GM19025 (cell line): ENCODE results near the gene ROPN1L.
"Not testable (repeated sequence)": the region's sequence is repeated elsewhere in the genome, so short reads cannot be mapped to it uniquely, and the experiment has no call there.

Experiments used
- ATAC-seq: cut with Tn5 transposase; IDR thresholded peaks from one replicate; pipeline ENCODE4 v1.9.1; 2021; ENCODE audit warnings: mild to moderate bottlenecking, low read depth, moderate library complexity; ENCODE audit not compliant: unreplicated experiment

The ROPN1L gene

DNA sequence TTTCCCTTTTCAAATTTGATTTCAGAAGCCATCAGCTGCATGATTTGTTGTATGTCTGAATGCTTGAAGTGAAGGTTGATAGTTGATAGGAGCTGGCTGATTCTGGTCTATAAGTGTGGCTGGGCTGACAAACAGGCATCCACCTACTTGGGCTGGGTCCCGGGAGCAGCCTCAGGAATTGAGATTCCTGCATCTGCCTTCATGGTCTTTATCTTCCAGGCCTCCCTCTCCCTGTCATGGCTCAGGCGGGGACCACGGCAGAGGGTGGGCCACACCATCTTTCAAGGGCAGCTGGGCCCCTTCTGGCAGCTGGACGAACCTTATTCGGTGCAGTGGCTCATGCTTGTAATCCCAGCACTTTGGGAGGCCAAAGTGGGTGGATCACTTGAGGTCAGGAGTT lies 55.9 kb downstream of the ROPN1L start:
- no peak for ATAC-seq

DNA sequence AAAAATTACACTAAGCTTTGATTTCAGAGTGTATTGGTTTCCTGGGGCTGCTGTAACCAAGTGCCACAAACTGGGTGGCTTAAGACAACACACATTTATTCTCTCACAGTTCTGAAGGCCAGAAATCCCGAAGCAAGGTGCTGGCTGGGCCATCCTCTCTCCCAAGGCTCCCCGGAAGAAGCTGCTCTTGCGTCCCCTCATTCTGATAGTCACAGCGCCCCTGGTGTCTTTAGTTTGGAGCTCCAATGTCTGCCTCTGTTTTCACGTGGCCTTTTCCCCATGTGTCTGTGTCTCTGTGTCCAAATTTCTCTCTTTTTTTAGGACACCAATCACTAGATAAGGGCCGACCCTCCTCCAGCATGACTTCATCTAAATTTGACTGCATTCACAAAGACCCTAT lies 56.7 kb downstream of the ROPN1L start:
- ATAC-seq: no peak

DNA sequence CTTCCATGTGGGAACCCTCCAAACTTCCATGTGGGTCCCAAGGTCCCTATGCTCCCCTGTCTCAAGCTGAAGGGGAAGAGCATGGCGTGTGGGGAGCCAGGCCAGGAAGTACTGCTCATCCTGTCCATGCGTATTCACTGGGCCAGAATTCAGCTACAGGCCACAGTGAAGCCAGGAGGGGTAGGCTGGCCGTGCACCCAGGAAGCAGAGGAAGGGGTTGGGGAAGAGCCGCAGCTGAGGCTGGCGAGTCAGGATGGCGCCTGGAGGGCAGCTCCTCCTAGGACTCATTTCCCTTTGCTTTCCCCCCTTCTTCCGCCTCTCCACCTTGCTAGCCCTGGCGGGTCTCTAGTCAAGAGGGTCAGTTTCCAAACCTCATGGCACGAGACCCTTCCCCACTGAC lies 57.4 kb downstream of the ROPN1L start:
- ATAC-seq: no peak

DNA sequence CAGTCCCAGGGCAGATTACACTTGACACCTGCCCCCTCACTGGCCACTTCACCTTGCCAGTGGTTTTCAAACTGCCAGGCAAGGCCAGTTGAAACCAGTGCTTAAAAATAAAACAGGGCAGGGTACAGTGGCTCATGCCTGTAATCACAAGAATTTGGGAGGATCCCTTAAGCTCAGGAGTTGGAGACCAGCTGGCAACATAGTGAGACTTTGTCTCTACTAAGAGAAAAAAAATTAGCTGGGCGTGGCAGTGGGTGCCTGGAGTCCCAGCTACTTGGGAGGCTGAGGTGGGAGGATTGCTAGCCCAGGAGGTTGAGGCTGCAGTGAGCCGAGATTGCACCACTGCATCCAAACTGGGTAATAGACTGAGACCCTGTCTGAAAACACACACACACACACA lies 58.1 kb downstream of the ROPN1L start:
- no peak for ATAC-seq

DNA sequence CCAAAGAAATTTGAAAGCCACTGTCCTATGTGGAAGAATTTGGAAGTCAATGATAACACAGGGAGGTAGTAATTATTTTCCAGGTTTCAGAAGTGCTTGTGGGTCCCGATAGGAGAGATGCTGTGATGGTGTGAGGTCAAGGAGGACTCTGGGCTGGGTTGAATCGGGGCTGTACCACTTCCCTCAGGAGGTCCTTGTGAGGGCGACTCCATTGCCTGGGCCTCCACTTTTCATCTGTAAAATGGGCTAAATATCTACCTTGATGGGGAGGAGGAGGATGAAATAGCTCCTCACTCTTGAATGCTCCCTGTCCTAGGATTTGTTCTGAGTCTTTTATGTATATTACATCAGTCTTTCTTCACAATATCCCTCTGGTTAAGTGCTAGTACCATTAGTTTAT lies 59.0 kb downstream of the ROPN1L start:
- no peak for ATAC-seq

DNA sequence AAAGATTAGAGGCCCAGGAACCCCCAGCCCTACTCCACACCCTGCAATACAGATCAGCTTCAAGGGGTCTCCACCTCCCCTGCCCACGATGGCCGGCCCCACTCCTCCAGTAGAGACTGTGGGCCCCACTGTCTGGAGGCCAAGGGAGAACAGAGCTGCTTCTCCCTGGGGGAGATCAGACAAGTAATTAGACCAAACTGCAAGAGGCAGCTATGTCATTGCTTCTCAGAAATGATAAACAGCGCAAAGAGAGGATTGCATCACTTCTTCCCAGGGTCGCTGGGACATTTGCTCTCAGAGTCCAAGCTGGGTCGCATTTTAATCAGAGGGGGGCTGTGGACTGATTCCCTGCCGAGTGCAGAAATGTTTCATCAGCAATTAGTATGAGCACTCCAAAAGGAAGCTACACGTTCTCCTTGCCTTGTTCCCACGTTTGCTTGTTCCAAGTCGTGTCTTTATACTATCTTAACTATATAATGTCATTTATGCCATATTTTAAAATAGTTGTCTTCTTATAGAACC lies 59.9 kb downstream of the ROPN1L start:
- no peak for ATAC-seq

DNA sequence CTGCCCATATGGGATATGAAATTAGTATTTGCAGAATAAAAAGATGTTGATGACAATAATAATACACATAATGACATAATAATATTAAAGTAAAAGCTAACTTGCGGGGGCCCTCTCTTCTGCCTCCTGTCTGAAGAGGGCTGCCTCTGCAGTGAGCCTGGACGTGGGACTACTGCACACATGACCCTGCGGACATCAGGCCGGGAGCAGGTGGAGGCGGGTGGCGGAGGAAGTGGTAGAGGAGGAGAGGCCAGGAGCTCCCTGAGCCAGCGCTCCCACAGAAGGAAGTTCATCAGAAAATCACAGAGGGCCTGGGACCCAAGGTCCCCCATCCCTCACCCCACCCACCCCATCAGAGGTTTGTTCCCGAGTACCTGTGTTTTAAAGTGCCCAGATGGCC lies 60.5 kb downstream of the ROPN1L start:
- no peak for ATAC-seq

DNA sequence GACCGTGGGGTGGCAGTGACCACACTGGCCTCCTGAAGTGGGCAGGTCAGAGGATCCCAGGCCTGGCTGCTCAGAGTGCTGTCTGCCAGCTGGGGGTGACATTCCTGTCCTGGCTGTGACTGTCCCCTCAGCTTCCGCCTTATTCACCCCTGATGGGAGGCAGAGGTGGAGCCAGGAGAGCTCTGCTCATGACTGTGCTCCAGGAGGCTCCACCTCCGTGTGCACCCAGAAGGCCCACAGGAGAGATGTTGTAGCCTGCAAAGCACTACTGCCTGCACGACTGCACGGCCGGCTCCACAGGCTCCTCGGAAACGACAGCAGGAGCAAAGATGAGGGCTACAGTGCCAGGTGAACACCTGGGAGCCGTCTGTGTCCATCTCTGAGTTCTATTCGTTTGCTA lies 60.9 kb downstream of the ROPN1L start:
- no peak for ATAC-seq

DNA sequence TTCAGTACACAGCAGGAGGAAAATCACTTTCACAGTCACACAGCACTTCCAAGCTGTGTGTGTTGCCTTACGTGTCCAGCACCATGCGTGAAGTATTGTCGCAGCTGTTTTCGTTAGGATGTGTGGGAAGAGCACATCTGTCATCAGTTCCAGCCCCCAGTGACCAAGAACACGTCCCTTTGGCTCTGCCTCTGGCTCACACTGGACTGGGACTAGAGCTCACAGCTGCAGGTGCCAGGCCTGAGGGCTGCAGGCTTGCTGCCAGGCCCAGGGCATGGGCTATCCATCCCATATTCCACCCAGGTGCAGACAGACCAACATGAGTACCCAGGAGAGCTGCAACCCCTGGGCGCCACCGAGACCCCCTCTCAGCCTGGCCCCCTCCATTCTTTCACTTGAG lies 61.6 kb downstream of the ROPN1L start:
- ATAC-seq: no peak

DNA sequence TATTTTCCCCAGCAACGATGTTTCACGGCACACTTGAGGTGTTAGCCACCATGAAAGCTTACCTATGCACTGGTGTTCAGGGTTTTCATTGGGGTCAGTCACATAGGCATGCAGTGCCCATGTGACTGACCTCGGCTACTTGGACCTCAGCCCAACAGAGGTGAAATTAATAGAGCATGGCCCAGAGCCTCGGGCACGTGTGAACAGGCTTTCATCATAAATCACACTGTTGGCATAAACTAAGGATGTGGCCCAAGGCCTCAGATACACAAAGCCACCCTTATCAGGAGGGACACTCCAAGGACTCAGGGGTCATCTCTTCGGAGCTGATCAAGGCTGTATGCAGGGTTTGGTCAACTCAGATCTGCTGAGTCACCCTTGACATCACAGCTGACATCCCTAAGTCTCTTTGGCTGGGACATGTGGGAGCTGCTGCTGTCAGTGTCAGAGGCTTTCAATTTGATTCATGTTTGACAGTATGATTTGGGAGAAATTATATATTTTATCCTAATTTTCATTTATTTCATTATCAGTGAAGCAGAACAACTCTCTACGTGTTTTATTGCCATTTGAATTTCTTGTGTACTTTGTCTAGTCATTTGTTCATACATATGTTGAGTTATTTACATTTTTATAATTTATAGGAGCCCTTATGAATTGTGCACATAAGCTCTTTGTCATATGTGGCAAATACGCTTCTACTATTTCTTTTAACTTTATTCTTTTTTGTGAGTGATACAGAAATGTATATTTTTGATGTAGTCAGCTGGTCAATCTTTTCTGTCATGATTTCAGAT lies 62.5 kb downstream of the ROPN1L start:
- ATAC-seq: no peak

DNA sequence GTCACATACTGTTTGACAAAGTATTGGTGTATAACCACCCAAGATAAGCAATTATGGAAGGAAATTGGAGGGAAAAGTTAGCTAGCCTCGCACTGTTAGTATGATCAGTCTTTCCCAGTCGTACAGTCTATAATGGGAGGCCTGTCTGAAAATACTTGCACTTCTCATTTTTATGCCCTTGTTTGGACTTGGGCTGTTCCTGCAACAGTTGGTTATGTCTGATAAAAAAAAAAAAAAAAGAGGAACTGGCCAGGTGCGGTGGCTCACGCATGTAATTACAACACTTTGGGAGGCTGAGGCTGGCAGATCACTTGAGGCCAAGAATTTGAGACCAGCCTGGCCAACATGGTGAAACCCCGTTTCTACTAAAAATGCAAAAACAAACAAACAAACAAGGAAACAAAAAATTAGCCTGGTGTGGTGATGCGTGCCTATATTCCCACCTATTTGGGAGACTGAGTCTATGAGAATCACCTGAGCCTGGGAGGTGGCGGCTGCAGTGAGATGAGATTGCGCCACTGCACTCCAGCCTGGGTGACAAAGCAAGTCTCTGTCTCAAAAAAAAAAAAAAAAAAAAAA lies 63.9 kb downstream of the ROPN1L start:
- ATAC-seq: no peak

DNA sequence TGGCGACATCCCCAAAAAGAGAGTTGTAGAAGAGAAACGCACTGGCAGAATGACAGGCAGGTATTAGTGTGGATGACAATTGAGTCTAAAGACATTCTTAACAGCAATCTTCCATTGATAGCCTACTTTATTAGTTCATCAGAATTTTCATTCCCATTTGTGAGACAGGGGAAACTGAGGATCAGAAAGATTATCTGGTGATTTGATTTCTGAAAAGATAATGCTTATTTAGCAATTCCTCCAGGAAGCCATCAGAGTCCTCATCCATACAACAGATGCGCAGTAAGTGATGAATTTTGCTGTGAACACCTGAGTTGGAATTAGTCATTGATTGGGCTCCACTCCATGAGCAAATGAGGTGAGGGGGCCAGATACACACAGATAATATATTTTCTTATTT lies 64.9 kb downstream of the ROPN1L start:
- ATAC-seq: no peak

DNA sequence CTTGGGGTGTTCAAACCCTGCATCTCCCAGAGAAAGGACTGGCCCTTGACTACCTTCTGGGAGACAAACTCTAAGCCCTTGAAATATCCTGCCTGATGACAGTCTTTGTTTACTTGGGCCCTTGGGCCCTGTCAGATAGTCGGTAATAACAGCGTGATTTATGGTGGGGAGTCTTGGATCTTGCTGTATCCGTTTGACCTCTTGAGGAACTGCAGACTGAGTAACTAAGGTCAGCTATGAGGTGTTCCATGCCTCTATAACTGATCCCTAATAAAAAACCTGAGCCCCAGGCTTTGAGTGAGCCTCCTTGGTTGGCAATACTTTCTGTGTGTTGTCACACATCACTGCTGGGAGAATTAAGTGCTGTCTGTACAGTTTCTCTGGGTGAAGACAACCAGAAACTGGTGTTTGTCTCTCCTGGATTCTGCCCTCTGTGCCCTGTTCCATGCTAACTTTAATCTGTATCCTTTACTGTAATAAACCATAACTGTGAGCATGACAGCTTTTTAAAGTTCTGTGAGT lies 66.0 kb downstream of the ROPN1L start:
- ATAC-seq: no peak

DNA sequence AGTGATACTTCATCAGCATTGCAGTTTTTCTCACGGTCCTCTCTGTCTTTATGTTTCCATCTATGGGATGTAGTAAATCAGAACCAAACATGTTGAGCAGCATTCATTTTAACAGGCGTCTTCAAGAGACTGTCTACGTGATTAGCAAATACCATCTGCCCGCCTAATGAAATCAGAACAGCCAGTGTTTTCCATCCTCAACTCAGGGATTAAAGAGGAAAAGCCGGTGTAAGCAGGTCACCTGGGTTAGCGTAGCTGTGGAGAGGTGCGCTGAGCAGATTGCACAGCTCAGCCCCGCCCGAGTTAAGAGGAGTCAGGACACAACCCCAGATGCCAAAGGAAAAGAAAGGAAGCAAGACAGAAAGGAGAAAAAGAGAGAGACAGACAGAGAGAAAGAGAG lies 67.9 kb downstream of the ROPN1L start:
- no peak for ATAC-seq

DNA sequence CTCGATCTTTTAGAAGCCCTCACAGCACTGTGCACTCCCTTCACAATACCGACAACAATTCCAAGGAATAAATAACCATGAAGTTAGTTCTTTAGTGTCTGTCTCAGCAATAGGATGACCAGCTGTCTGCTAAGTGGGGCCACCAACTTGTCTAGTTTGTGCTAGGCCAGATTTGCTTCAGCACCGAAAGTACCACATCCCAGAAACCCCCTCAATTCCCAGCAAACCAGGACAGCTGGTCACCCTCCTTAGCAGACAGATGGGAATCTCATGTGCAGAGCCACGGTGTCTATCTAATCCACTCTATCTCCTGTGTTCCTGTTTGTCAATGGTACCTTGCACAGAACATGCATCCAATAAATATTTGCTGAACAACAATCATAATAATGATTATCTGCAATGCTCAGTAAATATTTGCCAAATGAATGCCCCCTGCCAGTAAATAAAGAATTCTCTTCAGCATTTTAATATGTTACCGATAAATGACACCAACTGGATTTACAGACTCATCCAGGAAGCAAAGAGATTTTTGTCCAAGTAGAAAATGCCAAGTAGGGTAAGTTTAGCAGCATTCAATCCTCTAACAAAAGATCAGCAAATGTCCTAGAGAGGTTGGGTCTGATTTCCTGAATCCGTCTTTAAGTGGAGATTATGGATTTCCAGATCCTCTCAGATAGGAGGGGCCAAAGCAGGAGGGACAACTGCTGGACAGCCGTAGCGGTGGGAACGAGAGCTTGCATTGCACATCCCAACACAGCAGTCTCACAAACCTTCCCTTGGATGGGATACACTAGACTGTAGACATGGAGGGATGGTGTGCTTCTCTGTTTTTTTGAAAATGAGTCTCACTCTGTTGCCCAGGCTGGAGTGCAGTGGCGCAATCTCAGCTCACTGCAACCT lies 70.3 kb downstream of the ROPN1L start:
- ATAC-seq: no peak

DNA sequence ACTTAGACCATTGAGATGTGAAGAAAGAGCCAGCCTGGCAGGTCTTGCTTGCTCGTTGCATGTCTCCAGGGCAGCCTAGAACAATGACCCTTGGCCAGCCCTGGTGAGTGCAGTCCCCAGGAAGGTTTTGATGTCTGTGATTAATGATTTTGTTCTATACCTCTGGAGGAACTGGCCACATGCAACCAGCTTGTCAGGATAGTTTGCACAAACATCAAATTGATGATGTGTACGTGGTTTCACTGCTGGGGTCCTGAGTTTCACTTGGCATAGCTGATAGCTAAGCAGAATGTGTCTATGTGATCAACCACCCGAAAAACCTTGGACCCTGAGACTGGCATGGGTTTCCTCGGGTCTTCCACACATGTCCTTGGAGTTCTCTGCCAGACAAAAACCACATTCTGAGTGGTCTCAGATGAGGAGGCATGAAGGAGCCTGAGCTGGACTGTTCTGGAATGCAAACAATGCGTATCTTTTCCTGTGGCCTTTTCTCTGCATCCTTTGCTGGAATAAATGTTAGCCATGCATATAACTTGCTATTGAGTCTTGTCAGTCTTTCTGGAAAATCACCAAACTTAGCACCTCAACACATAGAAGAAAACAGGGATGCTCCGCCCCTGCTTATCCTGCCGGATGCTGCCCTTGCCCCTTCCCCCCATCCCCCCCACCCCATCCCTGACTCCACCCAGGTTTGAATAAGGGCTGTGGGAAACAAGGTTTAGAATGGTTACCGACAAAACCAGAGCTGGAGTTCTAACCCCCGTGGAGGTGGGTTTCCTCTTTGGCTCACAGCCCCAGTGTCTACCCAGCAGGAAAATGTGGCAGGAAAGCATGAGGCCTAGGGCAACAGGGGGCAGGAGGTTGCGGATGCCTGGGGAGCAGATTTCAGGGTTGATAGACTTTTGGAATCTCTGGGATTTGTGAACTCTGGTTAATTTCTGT lies 72.1 kb downstream of the ROPN1L start:
- ATAC-seq: no peak

DNA sequence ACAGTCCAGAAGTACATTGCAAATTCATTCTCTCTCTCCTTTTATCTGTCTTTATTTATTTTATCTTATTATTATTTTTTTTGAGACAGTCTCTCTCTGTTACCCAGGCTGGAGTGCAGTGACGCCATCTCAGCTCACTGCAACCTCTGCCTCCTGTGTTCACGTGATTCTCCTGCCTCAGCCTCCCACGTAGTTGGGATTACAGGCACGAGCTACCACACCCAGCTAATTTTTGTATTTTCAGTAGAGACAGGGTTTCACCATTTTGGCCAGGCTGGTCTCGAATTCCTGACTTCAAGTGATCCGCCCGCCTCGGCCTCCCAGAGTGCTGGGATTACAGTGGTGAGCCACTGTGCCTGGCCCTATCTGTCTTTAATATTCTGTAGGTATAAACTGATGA lies 72.9 kb downstream of the ROPN1L start:
- not testable (repeated sequence) for ATAC-seq
